Measurements from ENCODE around the gene IGLL5. TPM values are rescaled to one million over a fixed set of nuclear protein-coding genes. Genes with fewer than 3 reads are reported as not detected.

Gene IGLL5
- total RNA-seq (2021; fragmentation: NEBNext Ultra II Directional; extraction: Animal tissue kit (Norgen Biotek cat#: 25700)) = not detected
- long read RNA-seq = 0 reads

DNA sequence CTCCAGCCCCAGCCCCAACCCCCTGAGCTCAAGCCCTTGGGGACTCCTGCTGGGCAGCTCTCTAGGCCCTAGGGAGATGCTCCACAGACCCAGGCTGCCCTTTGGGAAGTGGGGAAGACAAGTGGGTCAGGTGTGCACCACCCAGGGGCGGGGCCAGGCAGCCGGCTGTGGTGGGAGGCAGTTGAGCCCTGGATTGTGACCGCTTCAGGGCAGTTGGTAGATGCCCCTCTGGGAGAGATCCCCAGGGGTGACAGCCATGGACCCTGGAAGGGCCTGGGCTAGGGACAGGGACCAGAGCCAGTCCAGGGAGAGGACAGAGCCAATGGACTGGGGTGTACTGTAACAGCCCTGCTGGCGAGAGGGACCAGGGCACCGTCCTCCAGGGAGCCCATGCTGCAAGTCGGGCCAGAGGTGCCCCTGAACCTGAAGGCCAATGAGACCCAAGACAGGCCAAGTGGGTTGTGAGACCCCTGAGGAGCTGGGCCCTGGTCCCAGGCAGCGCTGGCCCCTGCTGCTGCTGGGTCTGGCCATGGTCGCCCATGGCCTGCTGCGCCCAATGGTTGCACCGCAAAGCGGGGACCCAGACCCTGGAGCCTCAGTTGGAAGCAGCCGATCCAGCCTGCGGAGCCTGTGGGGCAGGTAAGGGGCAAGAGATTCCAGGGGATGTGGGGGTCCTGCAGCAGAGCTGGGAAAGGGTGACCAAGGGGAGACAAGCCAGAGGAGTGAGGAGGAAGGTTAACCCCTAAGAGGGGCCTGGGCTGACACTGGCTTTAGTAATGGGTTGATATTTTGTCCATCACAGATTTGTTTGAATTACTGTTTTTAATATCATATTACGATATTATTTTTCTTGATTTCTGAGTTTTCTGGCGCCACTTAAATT lies at the start of gene IGLL5:
Gene IGLL5 (plus strand): TSS at position 196 of the 883 bp plus-strand sequence. CDS start 238 bp downstream, at position 434.
- TF ChIP-seq, protein P1, sequence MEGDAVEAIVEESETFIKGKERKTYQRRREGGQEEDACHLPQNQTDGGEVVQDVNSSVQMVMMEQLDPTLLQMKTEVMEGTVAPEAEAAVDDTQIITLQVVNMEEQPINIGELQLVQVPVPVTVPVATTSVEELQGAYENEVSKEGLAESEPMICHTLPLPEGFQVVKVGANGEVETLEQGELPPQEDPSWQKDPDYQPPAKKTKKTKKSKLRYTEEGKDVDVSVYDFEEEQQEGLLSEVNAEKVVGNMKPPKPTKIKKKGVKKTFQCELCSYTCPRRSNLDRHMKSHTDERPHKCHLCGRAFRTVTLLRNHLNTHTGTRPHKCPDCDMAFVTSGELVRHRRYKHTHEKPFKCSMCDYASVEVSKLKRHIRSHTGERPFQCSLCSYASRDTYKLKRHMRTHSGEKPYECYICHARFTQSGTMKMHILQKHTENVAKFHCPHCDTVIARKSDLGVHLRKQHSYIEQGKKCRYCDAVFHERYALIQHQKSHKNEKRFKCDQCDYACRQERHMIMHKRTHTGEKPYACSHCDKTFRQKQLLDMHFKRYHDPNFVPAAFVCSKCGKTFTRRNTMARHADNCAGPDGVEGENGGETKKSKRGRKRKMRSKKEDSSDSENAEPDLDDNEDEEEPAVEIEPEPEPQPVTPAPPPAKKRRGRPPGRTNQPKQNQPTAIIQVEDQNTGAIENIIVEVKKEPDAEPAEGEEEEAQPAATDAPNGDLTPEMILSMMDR (IDR thresholded peaks at IDR 0.05) = no peak
- Mint-ChIP-seq H3K27me3 (ENCODE audit: insufficient read depth) (peaks cover 18% of the 10 kb centered on the region), H3K4me3 (no peak within 1 kb of the TSS), H3K27ac (no peak within 1 kb of the TSS), H3K4me1 (ENCODE audit: low read depth) (no peaks in the 10 kb centered on the region), H3K9me3 (no peaks in the 10 kb centered on the region), H3K36me3 (ENCODE audit: low read depth) (no peaks in the 10 kb centered on the region)
- DNase-seq = no peak

DNA sequence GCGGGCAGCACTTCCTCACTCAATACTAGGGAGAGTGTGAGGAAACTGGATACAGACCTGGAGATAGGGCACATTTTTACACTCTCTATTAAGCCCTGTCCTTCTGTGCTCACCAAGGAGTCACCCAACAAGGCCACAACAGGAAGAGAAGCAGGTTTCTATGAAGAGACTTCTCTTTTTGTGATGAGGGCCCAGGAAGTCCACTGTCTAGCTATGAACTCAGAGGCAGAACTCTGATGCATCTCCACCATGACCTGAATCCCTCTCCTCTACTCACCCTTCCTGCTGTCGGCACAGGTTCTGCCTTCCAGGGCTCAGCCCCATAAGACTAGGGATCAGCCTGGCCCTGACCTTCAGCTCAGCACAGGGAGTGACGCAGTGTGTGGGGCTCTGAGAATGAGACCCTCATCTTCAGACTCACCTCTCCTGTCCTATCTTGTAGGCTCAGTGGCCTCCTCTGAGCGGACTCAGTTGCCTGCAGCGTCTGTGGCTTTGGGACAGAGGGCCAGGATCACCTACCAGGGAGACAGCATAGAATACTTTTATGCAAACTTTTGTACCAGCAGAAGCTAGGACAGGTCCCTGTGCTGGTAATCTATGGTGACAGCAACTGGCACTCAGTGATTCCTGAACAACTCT lies 49.3 kb upstream of the IGLL5 start:
- Mint-ChIP-seq H3K27ac (no peak overlapping the region), H3K4me3 (no peak overlapping the region)

DNA sequence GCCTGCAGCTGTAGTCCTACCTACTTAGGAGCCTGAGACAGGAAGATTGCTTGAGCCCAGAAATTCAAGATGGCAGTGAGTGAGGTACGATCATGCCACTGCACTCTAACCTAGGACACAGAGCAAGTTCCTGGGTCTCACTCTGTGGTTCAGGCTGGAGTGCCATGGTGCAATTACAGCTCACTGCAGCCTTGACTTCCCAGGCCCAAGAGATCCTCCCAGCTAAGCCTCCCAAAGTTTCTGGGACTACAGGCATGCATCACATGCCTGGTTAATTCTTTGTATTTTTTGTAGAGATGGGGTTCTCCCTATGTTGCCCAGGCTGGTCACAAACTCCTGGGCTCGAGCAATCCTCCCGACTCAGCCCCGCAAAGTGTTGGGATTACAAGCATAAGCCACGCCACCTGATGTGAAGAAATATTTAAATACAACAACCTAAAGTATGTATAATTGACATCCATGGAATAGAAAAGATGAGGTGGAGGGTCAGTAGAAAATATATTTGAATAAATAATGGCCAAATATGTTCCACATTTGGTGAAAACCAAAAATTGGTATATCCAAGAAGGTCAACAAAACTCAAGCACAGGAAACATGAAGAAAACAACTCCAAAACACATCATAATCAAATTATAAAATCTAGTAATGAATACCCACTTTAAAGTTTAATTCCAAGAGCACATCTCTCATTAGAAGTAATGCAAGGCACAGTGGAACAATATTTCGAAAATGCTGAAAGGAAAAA lies 47.9 kb upstream of the IGLL5 start:
- no peaks in the 10 kb centered on the region for H3K9me3 Mint-ChIP-seq
- no peaks in the 10 kb centered on the region for H3K36me3 Mint-ChIP-seq (ENCODE audit: low read depth)
- no peak overlapping the region for H3K27ac Mint-ChIP-seq
- no peaks in the 10 kb centered on the region for H3K4me1 Mint-ChIP-seq (ENCODE audit: low read depth)
- peaks cover 18% of the 10 kb centered on the region for H3K27me3 Mint-ChIP-seq (ENCODE audit: insufficient read depth)
- no peak overlapping the region for H3K4me3 Mint-ChIP-seq
- DNase-seq = no peak
- TF ChIP-seq, protein P1 (IDR thresholded peaks at IDR 0.05) = no peak

More for the DNA sequence above, 49.3 kb upstream of the IGLL5 start:
- no peak for DNase-seq
- Mint-ChIP-seq H3K9me3 (no peaks in the 10 kb centered on the region), H3K36me3 (ENCODE audit: low read depth) (no peaks in the 10 kb centered on the region), H3K4me1 (ENCODE audit: low read depth) (no peaks in the 10 kb centered on the region), H3K27me3 (ENCODE audit: insufficient read depth) (peaks cover 22% of the 10 kb centered on the region)
- TF ChIP-seq, protein P1 (IDR thresholded peaks at IDR 0.05) = no peak

DNA sequence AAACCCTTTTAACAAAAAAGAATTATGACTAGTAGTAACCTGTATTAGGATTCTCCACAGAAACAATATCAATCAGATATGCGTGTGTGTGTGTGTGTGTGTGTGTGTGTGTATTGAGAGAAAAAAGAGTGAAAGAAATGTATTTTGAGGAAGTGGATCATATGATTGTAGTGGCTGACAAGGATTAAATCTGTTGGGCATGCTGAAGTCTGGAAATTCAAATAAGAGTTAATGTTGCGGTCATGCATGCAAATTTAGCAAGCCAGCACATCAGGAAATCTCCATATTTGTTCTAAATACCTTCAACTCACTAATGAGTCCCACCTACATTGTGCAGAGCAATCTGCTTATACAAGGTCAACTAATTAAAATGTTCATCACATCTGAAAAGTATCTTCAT lies 46.8 kb upstream of the IGLL5 start:
- H3K4me1 Mint-ChIP-seq (ENCODE audit: low read depth) = no peaks in the 10 kb centered on the region
- DNase-seq = no peak
- no peak overlapping the region for H3K4me3 Mint-ChIP-seq
- TF ChIP-seq, protein P1 (IDR thresholded peaks at IDR 0.05) = no peak
- peaks cover 12% of the 10 kb centered on the region for H3K27me3 Mint-ChIP-seq (ENCODE audit: insufficient read depth)
- H3K36me3 Mint-ChIP-seq (ENCODE audit: low read depth) = no peaks in the 10 kb centered on the region
- H3K27ac Mint-ChIP-seq = no peak overlapping the region
- no peaks in the 10 kb centered on the region for H3K9me3 Mint-ChIP-seq

DNA sequence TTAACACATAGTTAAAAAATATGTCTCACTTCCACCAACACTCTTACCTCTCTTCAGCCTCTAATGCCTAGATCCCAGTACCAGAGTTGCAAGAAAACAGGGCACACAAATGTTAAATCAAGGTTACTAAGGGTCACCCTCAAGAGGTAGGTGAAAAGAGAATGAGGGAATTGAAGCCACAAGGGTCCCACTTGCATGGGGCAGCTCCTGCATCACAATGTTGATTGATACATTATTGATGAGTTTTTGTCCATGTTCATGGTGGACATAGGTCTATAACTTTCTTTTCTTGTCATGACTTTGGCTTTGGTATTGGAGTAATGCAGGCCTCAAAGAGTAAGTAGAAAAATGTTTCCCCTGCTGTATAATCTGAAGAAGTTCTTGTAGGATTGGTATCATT lies 46.0 kb upstream of the IGLL5 start:
- H3K27me3 Mint-ChIP-seq (ENCODE audit: insufficient read depth) = peaks cover 12% of the 10 kb centered on the region
- no peak overlapping the region for H3K27ac Mint-ChIP-seq
- H3K36me3 Mint-ChIP-seq (ENCODE audit: low read depth) = no peaks in the 10 kb centered on the region
- H3K4me1 Mint-ChIP-seq (ENCODE audit: low read depth) = no peaks in the 10 kb centered on the region
- no peaks in the 10 kb centered on the region for H3K9me3 Mint-ChIP-seq
- TF ChIP-seq, protein P1 (IDR thresholded peaks at IDR 0.05) = no peak
- DNase-seq = no peak
- H3K4me3 Mint-ChIP-seq = no peak overlapping the region
